ENCODE data around the gene VEPH1. TPM values are rescaled to one million over a fixed set of nuclear protein-coding genes. Genes with fewer than 3 reads are reported as not detected.

Gene VEPH1
- 2.4 TPM in 2 replicates for total RNA-seq (2022)
- Bru-seq, nascent RNA: percentile 27 among the genes with signal in this experiment
- percentile 19 among the genes with signal in this experiment for BruChase-seq, experiment 1, labeled RNA remaining after a 6-hour chase
- percentile 25 among the genes with signal in this experiment for BruChase-seq, experiment 2, labeled RNA remaining after a 2-hour chase
- long read RNA-seq, partial matches to known transcripts: 0 of 4 reads
- long read RNA-seq, other reads (novel, unspliced or antisense): 3 of 4 reads

- no TSS peak for BruUV-seq (replicated peaks)
Measured at GRCh38 chr3:157502916-157503595, at the start of gene VEPH1. Gene VEPH1, minus strand, starts transcription at chr3:157503416. Its CDS starts 8,067 bp downstream, at chr3:157495349.

DNA sequence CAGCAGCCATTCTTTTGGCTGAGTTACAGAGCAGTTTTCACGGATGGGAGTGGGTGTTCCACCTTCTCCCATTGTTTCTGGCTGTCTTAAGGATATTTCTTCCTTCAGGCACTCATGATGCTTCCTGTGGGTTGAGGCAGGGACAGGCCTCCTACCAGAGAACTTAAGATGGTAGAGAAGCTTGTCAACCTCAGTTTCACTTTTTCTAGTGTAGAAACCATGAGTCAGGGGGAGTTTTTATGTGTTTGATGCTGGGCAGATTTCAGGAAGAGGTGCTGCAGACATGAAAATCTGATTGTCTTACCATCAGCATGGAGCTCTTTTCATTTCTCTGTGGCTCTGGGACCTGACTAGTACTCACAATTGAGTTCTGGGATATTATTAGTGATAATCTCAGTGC lies 48.7 kb upstream of the VEPH1 start:
- no peak for DNase-seq (ENCODE audit: unreplicated experiment)
- BruUV-seq (replicated peaks): no TSS peak
- no peaks in the 10 kb centered on the region for H3K9me3 Mint-ChIP-seq (ENCODE audit: unreplicated experiment)
- intact Hi-C loops (cut with micrococcal nuclease): no loop called here
- no peaks in the 10 kb centered on the region for H3K36me3 Mint-ChIP-seq (ENCODE audit: insufficient read depth, unreplicated experiment)
- CTCF ChIA-PET: interaction anchor here (0.7 to 4.3 kb wide), 2 partner anchors 20 to 320 kb away, joined by 3 to 20 read pairs; no protein-coding TSS in a partner anchor
- no peaks in the 10 kb centered on the region for H3K4me1 Mint-ChIP-seq (ENCODE audit: insufficient read depth, unreplicated experiment)
- H3K27ac Mint-ChIP-seq (ENCODE audit: low read depth, unreplicated experiment): no peak overlapping the region
- POLR2A ChIA-PET: interaction anchor here (1.3 kb wide), 1 partner anchor 20 kb away, joined by 3 read pairs; no protein-coding TSS in a partner anchor
- H3K27me3 Mint-ChIP-seq (ENCODE audit: insufficient read depth, unreplicated experiment): peaks cover 31% of the 10 kb centered on the region
- no peak overlapping the region for H3K4me3 Mint-ChIP-seq (ENCODE audit: unreplicated experiment)
- TF ChIP-seq, protein P1, sequence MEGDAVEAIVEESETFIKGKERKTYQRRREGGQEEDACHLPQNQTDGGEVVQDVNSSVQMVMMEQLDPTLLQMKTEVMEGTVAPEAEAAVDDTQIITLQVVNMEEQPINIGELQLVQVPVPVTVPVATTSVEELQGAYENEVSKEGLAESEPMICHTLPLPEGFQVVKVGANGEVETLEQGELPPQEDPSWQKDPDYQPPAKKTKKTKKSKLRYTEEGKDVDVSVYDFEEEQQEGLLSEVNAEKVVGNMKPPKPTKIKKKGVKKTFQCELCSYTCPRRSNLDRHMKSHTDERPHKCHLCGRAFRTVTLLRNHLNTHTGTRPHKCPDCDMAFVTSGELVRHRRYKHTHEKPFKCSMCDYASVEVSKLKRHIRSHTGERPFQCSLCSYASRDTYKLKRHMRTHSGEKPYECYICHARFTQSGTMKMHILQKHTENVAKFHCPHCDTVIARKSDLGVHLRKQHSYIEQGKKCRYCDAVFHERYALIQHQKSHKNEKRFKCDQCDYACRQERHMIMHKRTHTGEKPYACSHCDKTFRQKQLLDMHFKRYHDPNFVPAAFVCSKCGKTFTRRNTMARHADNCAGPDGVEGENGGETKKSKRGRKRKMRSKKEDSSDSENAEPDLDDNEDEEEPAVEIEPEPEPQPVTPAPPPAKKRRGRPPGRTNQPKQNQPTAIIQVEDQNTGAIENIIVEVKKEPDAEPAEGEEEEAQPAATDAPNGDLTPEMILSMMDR (IDR thresholded peaks at IDR 0.05; ENCODE audit: unreplicated experiment): no peak

More at GRCh38 chr3:157502916-157503595, at the start of gene VEPH1:
- peaks cover 13% of the 10 kb centered on the region for H3K27me3 Mint-ChIP-seq (ENCODE audit: insufficient read depth, unreplicated experiment)
- H3K4me1 Mint-ChIP-seq (ENCODE audit: insufficient read depth, unreplicated experiment): peaks cover 21% of the 10 kb centered on the region
- TF ChIP-seq, protein P1 (IDR thresholded peaks at IDR 0.05; ENCODE audit: unreplicated experiment): no peak
- H3K4me3 Mint-ChIP-seq (ENCODE audit: unreplicated experiment): no peak within 1 kb of the TSS
- H3K27ac Mint-ChIP-seq (ENCODE audit: low read depth, unreplicated experiment): no peak within 1 kb of the TSS
- ChIA-PET CTCF (interaction anchor here (0.7 kb wide), 1 partner anchor 29 kb away, joined by 3 read pairs; no protein-coding TSS in a partner anchor), POLR2A (no interaction called here)
- H3K9me3 Mint-ChIP-seq (ENCODE audit: unreplicated experiment): no peaks in the 10 kb centered on the region
- no peaks in the 10 kb centered on the region for H3K36me3 Mint-ChIP-seq (ENCODE audit: insufficient read depth, unreplicated experiment)
- no peak for DNase-seq (ENCODE audit: unreplicated experiment)
- intact Hi-C loops (cut with micrococcal nuclease): no loop called here

- Mint-ChIP-seq H3K4me3 (ENCODE audit: unreplicated experiment) (no peak overlapping the region), H3K36me3 (ENCODE audit: insufficient read depth, unreplicated experiment) (no peaks in the 10 kb centered on the region), H3K27me3 (ENCODE audit: insufficient read depth, unreplicated experiment) (peaks cover 31% of the 10 kb centered on the region), H3K9me3 (ENCODE audit: unreplicated experiment) (no peaks in the 10 kb centered on the region), H3K27ac (ENCODE audit: low read depth, unreplicated experiment) (no peak overlapping the region), H3K4me1 (ENCODE audit: insufficient read depth, unreplicated experiment) (no peaks in the 10 kb centered on the region)
- DNase-seq (ENCODE audit: unreplicated experiment): no peak
- intact Hi-C loops (cut with micrococcal nuclease): no loop called here
- CTCF ChIA-PET: no interaction called here
- no TSS peak for BruUV-seq (replicated peaks)
- TF ChIP-seq, protein P1 (IDR thresholded peaks at IDR 0.05; ENCODE audit: unreplicated experiment): no peak
- POLR2A ChIA-PET: no interaction called here
Measured at GRCh38 chr3:157549498-157549897, 46.3 kb upstream of the VEPH1 start.

- Mint-ChIP-seq H3K9me3 (ENCODE audit: unreplicated experiment) (no peaks in the 10 kb centered on the region), H3K27ac (ENCODE audit: low read depth, unreplicated experiment) (no peak overlapping the region), H3K36me3 (ENCODE audit: insufficient read depth, unreplicated experiment) (no peaks in the 10 kb centered on the region), H3K27me3 (ENCODE audit: insufficient read depth, unreplicated experiment) (peaks cover 23% of the 10 kb centered on the region), H3K4me3 (ENCODE audit: unreplicated experiment) (no peak overlapping the region), H3K4me1 (ENCODE audit: insufficient read depth, unreplicated experiment) (peaks cover 5% of the 10 kb centered on the region)
- no TSS peak for BruUV-seq (replicated peaks)
- no peak for DNase-seq (ENCODE audit: unreplicated experiment)
- intact Hi-C loops (cut with micrococcal nuclease): no loop called here
- CTCF ChIA-PET: interaction anchor here (2.8 kb wide), 1 partner anchor 12 kb away, joined by 25 read pairs; no protein-coding TSS in a partner anchor
- TF ChIP-seq, protein P1 (IDR thresholded peaks at IDR 0.05; ENCODE audit: unreplicated experiment): no peak
- POLR2A ChIA-PET: interaction anchor here (0.9 kb wide), 1 partner anchor 20 kb away, joined by 4 read pairs; no protein-coding TSS in a partner anchor
Measured at GRCh38 chr3:157544501-157545130, 41.4 kb upstream of the VEPH1 start.
